Adrenal gland (tissue), 12 donors: Measurements from ENCODE around the gene BCL3. TPM values are rescaled to one million over a fixed set of nuclear protein-coding genes. Genes with fewer than 3 reads are reported as not detected.
"Not testable (repeated sequence)": the region's sequence is repeated elsewhere in the genome, so short reads cannot be mapped to it uniquely, and the experiment has no call there.

Source experiments
- DNase-seq, 7 donors: peaks; one replicate each; pipeline ENCODE4 v3.0.0-alpha.2; 2019 to 2020
- H3K27ac ChIP-seq, 5 donors: fragments of 200-600 bp; sonication (generic) in 4 of 5; 1 replicate in 3 of 5; 2 replicates in 2 of 5; pipeline versions ENCODE4 v1.5.1 to v1.8.0; 2016 to 2020; ENCODE audit warnings: mild to moderate bottlenecking in 1 of 5
- H3K27me3 ChIP-seq: fragments of 200-600 bp; 2 replicates; pipeline ENCODE4 v1.8.0; 2021
- H3K36me3 ChIP-seq, 2 donors: fragments of 200-600 bp; replicated peaks in 1 of 2; 1 replicate in 1 of 2; 2 replicates in 1 of 2; pipeline versions ENCODE4 v1.5.1 to v1.8.0; 2018 to 2022
- H3K4me1 ChIP-seq, 2 donors: fragments of 200-600 bp; replicated peaks in 1 of 2; 1 replicate in 1 of 2; 2 replicates in 1 of 2; pipeline versions ENCODE4 v1.5.1 to v1.8.0; 2018 to 2021
- H3K4me3 ChIP-seq, 4 donors: fragments of 200-600 bp; sonication (generic) in 3 of 4; one replicate each; pipeline ENCODE4 v1.5.1; 2016 to 2018
- H3K9me3 ChIP-seq, 3 donors: fragments of 200-600 bp; sonication (generic) in 1 of 3; replicated peaks in 1 of 3; 1 replicate in 2 of 3; 2 replicates in 1 of 3; pipeline versions ENCODE4 v1.5.1 to v1.8.0; 2016 to 2021
- CTCF ChIP-seq, 6 experiments: fragments of 450-650 bp in 4 of 6; fragments of 200-600 bp in 2 of 6; sonication (generic) in 1 of 6; IDR thresholded peaks; 1 replicate in 5 of 6; 2 replicates in 1 of 6; pipeline versions ENCODE4 v1.5.1 to v1.8.0; 2016 to 2021; ENCODE audit warnings: antibody characterized with exemption in 6 of 6, mild to moderate bottlenecking in 2 of 6, moderate library complexity in 1 of 6
- POLR2A ChIP-seq, 2 donors: fragments of 450-650 bp; IDR thresholded peaks; one replicate each; pipeline ENCODE4 v1.6.1; 2017; ENCODE audit warnings: antibody characterized with exemption in 2 of 2, mild to moderate bottlenecking in 2 of 2, moderate library complexity in 1 of 2
- WGBS, 4 donors: extraction: QIAGEN DNeasy Blood & Tissue Kit in 2 of 4; methylation state at CpG; one replicate each; pipeline versions ENCODE4 v1.1.5 to v1.1.7; 2013 to 2017; 5-methylcytosine and 5-hydroxymethylcytosine counted together
- intact Hi-C, 2 donors: fragments of 100-400 bp; cut with DNase I; formaldehyde crosslinking; loops; one replicate each; pipeline versions ENCODE4 v1.14.1 to v1.15.0; 2022 to 2023
- polyA plus RNA-seq, 3 donors: library from polyadenylated mRNA; stranded (reverse); fragments of 200-250 nt in 2 of 3; fragments of 350-450 nt in 1 of 3; fragmentation: Illumina TruSeq in 1 of 3; extraction: RNeasy Lipid Tissue Mini Kit (QIAGEN cat#74804) in 1 of 3; gene quantifications; one replicate each; pipeline ENCODE4 v1.2.3, GENCODE V29; 2013 to 2014
- total RNA-seq, 9 donors: library from RNA; depleted of rRNA in 4 of 9; stranded (reverse); fragments of >200 nt in 4 of 9; fragments of 120-200 nt in 1 of 9; fragmentation: NEBNext Ultra II Directional in 1 of 9; extraction: Animal tissue kit (Norgen Biotek cat#: 25700) in 1 of 9; gene quantifications; one replicate each; pipeline versions ENCODE4 v1.1.0 to v1.2.4, GENCODE V29; 2013 to 2023
- donor health status: healthy with polysubstance abuse.
- donor health status: Bipolar disorder and iron deficiency.
- donor health status: DM: yes; HTN: yes; CAD: no.
- donor health status: DM: no; HTN: no; CAD: no.
- donor health status: DM: no; HTN: no; CAD: no.
- donor health status: DM: yes; HTN: yes; CAD: no.

Gene BCL3
- total and polyA plus RNA-seq, 12 donors = 1.00 to 120 (median 46.7) TPM

DNA sequence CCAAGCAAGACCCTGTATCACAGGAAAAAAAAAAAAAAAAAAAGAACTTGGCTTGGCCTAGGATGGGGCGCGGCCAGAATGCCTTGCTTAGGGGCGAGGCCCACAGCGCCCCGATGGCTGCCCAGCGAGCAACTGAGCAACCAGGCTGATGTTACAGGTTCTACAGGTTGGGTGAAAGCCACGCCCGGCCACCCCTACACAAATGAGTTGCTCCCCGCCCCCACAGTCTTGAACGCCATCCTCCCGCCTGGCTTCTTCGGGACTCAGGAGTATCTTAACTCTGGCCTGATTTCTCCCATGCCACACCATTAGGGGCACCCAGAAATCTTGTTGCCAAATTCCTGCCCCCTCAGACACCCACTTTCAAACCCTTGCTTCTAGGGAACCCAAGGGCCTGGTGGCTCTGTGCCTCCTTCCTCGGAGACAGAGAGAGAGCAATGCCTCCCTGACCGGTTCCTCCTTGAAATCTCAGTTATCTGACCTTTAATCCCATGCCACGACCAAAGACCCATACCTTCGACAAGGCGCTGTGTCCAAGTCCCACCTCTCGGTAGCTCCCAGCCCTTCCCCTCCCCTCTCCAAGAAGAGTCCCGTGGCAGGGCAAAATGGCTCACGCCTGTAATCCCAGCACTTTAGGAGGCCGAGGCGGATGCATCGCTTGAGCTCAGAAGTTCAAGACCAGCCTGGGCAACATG lies 28.0 kb downstream of the BCL3 start:
- intact Hi-C loops = no loop called here
- Histone ChIP-seq H3K27ac (no peak overlapping the region), H3K9me3 (no peaks in the 10 kb centered on the region), H3K4me1 (peaks cover 5 to 6% of the 10 kb centered on the region in 2 donors), H3K27me3 (no peaks in the 10 kb centered on the region), H3K36me3 (no peaks in the 10 kb centered on the region), H3K4me3 (no peak overlapping the region)
- DNase-seq = no peak
- WGBS, 4 donors = 89 to 94% (median 92%) methylated on average over 23 of the region's 23 CpGs
- no peak for TF ChIP-seq CTCF (IDR thresholded peaks at IDR 0.05)
- TF ChIP-seq POLR2A (IDR thresholded peaks at IDR 0.05) = no peak

- peaks cover 5 to 6% of the 10 kb centered on the region in 2 donors for H3K4me1 ChIP-seq
- 9 to 59% (median 17%) methylated on average over 8 to 47 of the region's 47 CpGs for WGBS, 4 donors
- no peaks in the 10 kb centered on the region for H3K36me3 ChIP-seq
- no peaks in the 10 kb centered on the region for H3K9me3 ChIP-seq
- H3K4me3 ChIP-seq = no peak within 1 kb of the TSS
- H3K27ac ChIP-seq = no peak within 1 kb of the TSS
- H3K27me3 ChIP-seq = no peaks in the 10 kb centered on the region
- intact Hi-C loops = no loop called here
- no peak for TF ChIP-seq POLR2A (IDR thresholded peaks at IDR 0.05)
- no peak for TF ChIP-seq CTCF (IDR thresholded peaks at IDR 0.05)
- peak in 2 of 7 donors; percentile 28 to 33 for DNase-seq
Measured at GRCh38 chr19:44777715-44778347, 29.3 kb downstream of the BCL3 start, which contains the start of gene CBLC. TSS of gene CBLC (plus strand) at chr19:44777890. CDS start at chr19:44777932, 42 bp downstream.

DNA sequence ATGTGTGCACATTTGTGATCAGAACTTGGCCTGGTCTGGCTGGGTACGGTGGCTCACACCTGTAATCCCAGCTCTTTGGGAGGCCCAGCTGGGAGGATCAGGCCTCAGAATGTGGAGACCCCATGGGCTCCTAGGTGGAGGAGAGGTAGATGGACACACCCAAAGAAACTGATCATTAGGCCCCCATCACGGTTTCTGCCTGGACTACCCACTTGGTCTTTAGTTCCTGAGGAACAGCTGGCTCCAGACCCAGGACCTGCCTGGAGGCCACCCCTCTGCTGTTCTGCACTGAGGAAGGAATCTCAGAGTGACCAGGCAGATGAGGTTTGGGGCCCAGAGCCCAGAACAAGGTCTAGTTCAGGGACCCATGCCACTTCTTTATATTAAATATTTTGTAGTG lies 30.6 kb downstream of the BCL3 start:
- Histone ChIP-seq H3K4me1 (peaks cover 5 to 6% of the 10 kb centered on the region in 2 donors), H3K4me3 (no peak overlapping the region), H3K9me3 (no peaks in the 10 kb centered on the region), H3K27ac (no peak overlapping the region), H3K27me3 (no peaks in the 10 kb centered on the region), H3K36me3 (no peaks in the 10 kb centered on the region)
- intact Hi-C loops = no loop called here
- DNase-seq = no peak
- WGBS, 4 donors = 89 to 96% (median 91%) methylated on average over 2 of the region's 2 CpGs
- TF ChIP-seq POLR2A (IDR thresholded peaks at IDR 0.05) = no peak
- TF ChIP-seq CTCF (IDR thresholded peaks at IDR 0.05) = no peak

DNA sequence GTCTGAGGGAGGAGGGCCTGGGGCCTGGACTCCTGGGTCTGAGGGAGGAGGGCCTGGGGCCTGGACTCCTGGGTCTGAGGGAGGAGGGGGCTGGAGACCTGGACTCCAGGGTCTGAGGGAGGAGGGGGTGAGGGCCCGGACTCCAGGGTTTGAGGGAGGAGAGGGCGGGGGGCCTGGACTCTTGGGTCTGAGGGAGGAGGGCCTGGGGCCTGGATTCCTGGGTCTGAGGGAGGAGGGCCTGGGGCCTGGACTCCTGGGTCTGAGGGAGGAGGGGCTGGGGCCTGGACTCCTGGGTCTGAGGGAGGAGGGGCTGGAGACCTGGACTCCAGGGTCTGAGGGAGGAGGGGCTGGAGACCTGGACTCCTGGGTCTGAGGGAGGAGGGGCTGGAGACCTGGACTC lies 33.2 kb downstream of the BCL3 start:
- intact Hi-C loops, H3K36me3 ChIP-seq, DNase-seq: not testable (repeated sequence)

More for the DNA sequence above, 33.2 kb downstream of the BCL3 start:
- not testable (repeated sequence) for H3K27me3 ChIP-seq, H3K9me3 ChIP-seq, H3K4me1 ChIP-seq, H3K27ac ChIP-seq, H3K4me3 ChIP-seq
- 31 to 100% (median 94%) methylated on average over 1 to 2 of the region's 2 CpGs for WGBS, 4 donors
